Mesothelial cell of epicardium (in vitro differentiated cells): Measurements from ENCODE around the gene EML6. TPM values are rescaled to one million over a fixed set of nuclear protein-coding genes. Genes with fewer than 3 reads are reported as not detected.

Source experiments
- DNase-seq, 2 experiments: peaks; one replicate each; pipeline ENCODE4 v3.0.0; 2021; ENCODE audit warnings: low spot score in 2 of 2; ENCODE audit not compliant: unreplicated experiment in 2 of 2
- H3K27ac Mint-ChIP-seq: 2 replicates; pipeline ENCODE4 v1.8.0; 2021; ENCODE audit warnings: mixed read lengths
- H3K27me3 Mint-ChIP-seq: 2 replicates; pipeline ENCODE4 v1.8.0; 2021; ENCODE audit warnings: low read depth, mixed read lengths
- H3K36me3 Mint-ChIP-seq: 2 replicates; pipeline ENCODE4 v1.8.0; 2021; ENCODE audit warnings: mixed read lengths
- H3K4me1 Mint-ChIP-seq: 2 replicates; pipeline ENCODE4 v1.8.0; 2021; ENCODE audit warnings: mixed read lengths
- H3K4me3 Mint-ChIP-seq: 2 replicates; pipeline ENCODE4 v1.8.0; 2021; ENCODE audit warnings: mild to moderate bottlenecking, moderate library complexity, mixed read lengths
- H3K9me3 Mint-ChIP-seq: 2 replicates; pipeline ENCODE4 v1.8.0; 2021; ENCODE audit warnings: mixed read lengths
- CTCF ChIP-seq: fragments of 200-600 bp; sonication (generic); IDR thresholded peaks from one replicate; pipeline ENCODE4 v1.5.0; 2021; ENCODE audit warnings: antibody characterized with exemption; ENCODE audit not compliant: unreplicated experiment
- total RNA-seq: library from RNA; stranded (reverse); gene quantifications from 3 replicates; pipeline ENCODE4 v1.2.1, GENCODE V29; 2021

EML6 gene
- total RNA-seq, 1 donor from 2014 or later: 2.3 TPM

DNA sequence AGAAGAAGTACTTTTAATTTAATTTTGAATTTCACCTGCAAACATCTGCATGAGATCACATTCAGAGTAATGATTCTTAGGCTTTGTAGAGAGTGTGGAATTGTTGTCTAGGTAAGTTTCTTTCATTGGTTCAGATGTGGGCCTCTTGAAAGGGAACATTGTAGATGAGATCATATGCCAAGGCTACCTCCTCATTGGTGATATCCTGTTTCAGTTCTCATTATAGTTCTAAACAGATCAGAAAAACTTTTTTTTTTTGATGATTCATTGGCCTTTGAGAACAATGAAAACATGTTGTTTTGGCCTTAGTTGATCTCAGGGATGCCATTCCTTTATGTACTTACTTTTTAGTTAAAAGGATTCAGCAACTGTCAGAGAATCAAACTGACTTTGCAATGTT is 44.5 kb downstream of the EML6 start:
- DNase-seq: no peak
- no peak overlapping the region for H3K4me3 Mint-ChIP-seq
- no peak for TF ChIP-seq CTCF
- H3K27me3 Mint-ChIP-seq: no peaks in the 10 kb centered on the region
- no peak overlapping the region for H3K27ac Mint-ChIP-seq
- peaks cover 2% of the 10 kb centered on the region for H3K4me1 Mint-ChIP-seq
- H3K9me3 Mint-ChIP-seq: no peaks in the 10 kb centered on the region
- H3K36me3 Mint-ChIP-seq: no peaks in the 10 kb centered on the region

DNA sequence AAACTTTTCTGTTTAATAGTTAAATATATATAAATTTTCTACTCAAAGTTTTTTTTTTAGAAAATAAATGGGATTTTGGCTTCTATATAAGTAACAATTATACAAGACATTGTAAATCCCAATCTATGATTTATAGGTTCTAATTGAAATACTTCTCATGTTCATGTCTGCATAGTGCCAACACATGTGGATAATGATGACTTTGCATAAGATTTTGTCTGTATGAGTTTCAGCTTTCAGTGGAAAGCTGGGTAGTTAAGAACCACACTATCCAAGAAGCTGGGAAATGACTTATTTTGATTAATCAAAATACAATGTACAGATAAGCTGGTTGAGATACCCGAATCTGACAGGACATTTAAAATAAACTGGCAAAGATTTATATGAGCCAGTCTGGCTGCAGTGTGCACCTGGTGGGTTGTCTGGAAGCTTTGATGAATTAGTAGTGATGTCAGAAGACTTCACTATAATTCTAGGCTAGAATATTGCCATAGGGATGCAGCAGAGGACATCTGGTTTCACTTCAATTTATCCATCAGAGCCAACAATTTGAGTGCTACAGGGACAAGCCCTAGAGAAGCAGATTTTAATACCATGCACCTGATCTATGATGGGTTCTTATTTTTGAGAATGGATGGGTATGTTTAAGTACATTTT is 45.4 kb downstream of the EML6 start:
- TF ChIP-seq CTCF: no peak

DNA sequence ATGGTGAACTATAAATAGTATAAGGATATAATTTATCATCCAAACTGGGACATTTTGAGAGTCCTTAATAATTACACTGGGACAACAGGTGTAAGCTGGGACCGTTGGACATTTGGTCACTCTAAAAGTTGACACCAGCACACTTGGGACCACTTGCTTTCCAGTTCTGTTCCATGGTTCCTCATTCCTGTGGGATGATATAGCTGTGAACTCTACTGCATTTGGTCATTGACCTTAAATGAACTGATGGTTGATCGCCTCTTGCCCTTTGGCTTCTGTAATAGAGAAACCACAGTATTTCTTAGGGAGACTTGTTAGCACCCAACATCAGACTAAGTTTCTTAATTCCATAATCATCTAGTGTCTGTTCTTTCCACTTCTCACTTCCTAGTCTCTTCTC is 46.7 kb downstream of the EML6 start:
- Mint-ChIP-seq H3K36me3 (no peaks in the 10 kb centered on the region), H3K4me1 (peaks cover 3% of the 10 kb centered on the region), H3K9me3 (peaks cover 12% of the 10 kb centered on the region), H3K27me3 (no peaks in the 10 kb centered on the region), H3K27ac (no peak overlapping the region), H3K4me3 (no peak overlapping the region)
- no peak for DNase-seq
- TF ChIP-seq CTCF: no peak

More for the DNA sequence above, 45.4 kb downstream of the EML6 start:
- DNase-seq: no peak
- Mint-ChIP-seq H3K9me3 (peaks cover under 1% of the 10 kb centered on the region), H3K27ac (no peak overlapping the region), H3K4me1 (peaks cover 3% of the 10 kb centered on the region), H3K4me3 (no peak overlapping the region), H3K36me3 (no peaks in the 10 kb centered on the region), H3K27me3 (no peaks in the 10 kb centered on the region)

- DNase-seq: no peak
- Mint-ChIP-seq H3K4me3 (no peak overlapping the region), H3K27ac (no peak overlapping the region), H3K4me1 (peaks cover 3% of the 10 kb centered on the region), H3K36me3 (peaks cover 2% of the 10 kb centered on the region), H3K27me3 (no peaks in the 10 kb centered on the region), H3K9me3 (peaks cover 16% of the 10 kb centered on the region)
- no peak for TF ChIP-seq CTCF
Measured at GRCh38 chr2:54770676-54771075, 47.2 kb downstream of the EML6 start.

DNA sequence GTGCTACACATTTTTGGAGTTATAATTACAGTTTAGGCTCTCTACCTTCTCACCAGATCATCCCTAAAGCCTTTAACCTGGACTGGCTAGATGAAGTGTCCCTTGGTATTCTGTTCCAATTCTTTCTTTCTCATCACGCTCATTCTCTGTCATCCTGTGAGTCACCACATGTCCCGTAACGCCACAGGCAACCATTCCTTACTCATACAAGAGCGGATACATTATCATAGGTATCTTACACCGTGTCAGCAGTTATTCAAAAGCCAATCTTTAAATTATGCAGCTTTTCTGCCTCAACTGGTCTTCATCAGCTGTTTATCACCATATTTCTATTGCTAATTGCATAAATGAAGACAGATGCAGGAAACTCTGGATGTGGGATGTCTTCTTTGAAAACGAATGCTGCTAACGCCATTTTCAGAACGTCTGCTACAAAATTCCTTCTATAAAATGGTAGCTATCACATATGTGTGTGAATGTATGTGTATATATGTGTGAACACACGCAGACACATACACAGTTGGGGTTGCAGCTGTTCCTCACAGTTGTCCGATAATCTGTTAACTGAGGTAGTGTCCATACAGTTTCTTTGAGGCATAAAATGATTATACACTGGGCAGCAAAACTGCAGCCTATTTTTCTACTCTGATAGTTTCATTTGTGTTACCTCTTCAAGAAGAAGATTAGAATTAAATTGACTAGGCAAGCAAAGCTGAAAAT is 47.9 kb downstream of the EML6 start:
- peaks cover 3% of the 10 kb centered on the region for H3K4me1 Mint-ChIP-seq
- no peak for TF ChIP-seq CTCF
- peaks cover 21% of the 10 kb centered on the region for H3K9me3 Mint-ChIP-seq
- no peaks in the 10 kb centered on the region for H3K27me3 Mint-ChIP-seq
- DNase-seq: no peak
- H3K4me3 Mint-ChIP-seq: no peak overlapping the region
- H3K27ac Mint-ChIP-seq: no peak overlapping the region
- peaks cover 5% of the 10 kb centered on the region for H3K36me3 Mint-ChIP-seq
